GM12878 (cell line): ENCODE measurements around the gene KDM6A.

Experiments used
- CBFB ChIP-seq: IDR thresholded peaks from 2 replicates; pipeline ENCODE4 v1.6.1; 2016; ENCODE audit warnings: antibody characterized with exemption, low read depth
- CTCF ChIP-seq, 3 experiments: IDR thresholded peaks in 2 of 3; conservative IDR thresholded peaks in 1 of 3; 2 replicates each; pipeline ENCODE4 v1.5.1; 2011; ENCODE audit warnings: low read depth in 3 of 3, low read length in 3 of 3, mild to moderate bottlenecking in 3 of 3, control low read depth in 2 of 3, moderate library complexity in 2 of 3, inconsistent platforms in 1 of 3, mixed read lengths in 1 of 3; ENCODE audit not compliant: control insufficient read depth in 2 of 3, insufficient read depth in 1 of 3; ENCODE audit errors: extremely low read depth in 1 of 3
- EZH2 ChIP-seq: IDR thresholded peaks from 2 replicates; pipeline ENCODE4 v1.6.1; 2012; ENCODE audit warnings: low read depth, mild to moderate bottlenecking, control low read depth, inconsistent platforms, low read length, borderline replicate concordance; ENCODE audit not compliant: control insufficient read depth
- JUNB ChIP-seq: IDR thresholded peaks from 2 replicates; pipeline ENCODE4 v1.6.1; 2016; ENCODE audit warnings: antibody characterized with exemption, mild to moderate bottlenecking
- POLR2A ChIP-seq: IDR thresholded peaks from 2 replicates; pipeline ENCODE4 v1.6.1; 2011; ENCODE audit warnings: low read depth, mild to moderate bottlenecking, low read length
- RAD21 ChIP-seq: IDR thresholded peaks from 2 replicates; pipeline ENCODE4 v1.6.1; 2011; ENCODE audit warnings: mild to moderate bottlenecking, low read depth, low read length, moderate library complexity; ENCODE audit not compliant: insufficient read depth
- SRF ChIP-seq, 2 experiments: IDR thresholded peaks; 2 replicates each; pipeline ENCODE4 v1.6.1; 2011; ENCODE audit warnings: low read depth in 2 of 2, low read length in 2 of 2, mild to moderate bottlenecking in 1 of 2, moderate library complexity in 1 of 2
- SUZ12 ChIP-seq: fragments of 200-600 bp; sonication (generic); IDR thresholded peaks from one replicate; pipeline ENCODE4 v1.6.1; 2018; ENCODE audit warnings: antibody characterized with exemption, mild to moderate bottlenecking; ENCODE audit not compliant: unreplicated experiment
- TCF12 ChIP-seq: IDR thresholded peaks from 2 replicates; pipeline ENCODE4 v1.6.1; 2011; ENCODE audit warnings: low read depth, mild to moderate bottlenecking, low read length
- ZBTB4 ChIP-seq: fragments of 450-650 bp; formaldehyde crosslinking; IDR thresholded peaks from 2 replicates; pipeline ENCODE4 v1.4.0; 2022; ENCODE audit warnings: mild to moderate bottlenecking, moderate library complexity
- ZBTB40 ChIP-seq: fragments of 450-650 bp; IDR thresholded peaks from 2 replicates; pipeline ENCODE4 v1.6.1; 2016; ENCODE audit warnings: mild to moderate bottlenecking, moderate library complexity, borderline replicate concordance

GRCh38 chrX:45150821-45151220 is 277.8 kb downstream of the KDM6A start:
- TF ChIP-seq ZBTB4 (CRISPR knock-in tag) (no peak), CTCF (IDR thresholded peaks at IDR 0.05 in 2 of 3, conservative IDR thresholded peaks at IDR 0.05 in 1 of 3; ENCODE audit: control insufficient read depth in 2 of 3, extremely low read depth in 1 of 3, insufficient read depth in 1 of 3, low read depth in 3 of 3, low read length in 3 of 3) (no peak), POLR2A (no peak), SRF (IDR thresholded peaks at IDR 0.05; ENCODE audit: low read depth in 2 of 2, low read length in 2 of 2) (no peak), RAD21 (no peak), CBFB (no peak), TCF12 (no peak), JUNB (no peak), SUZ12 (no peak), EZH2 (no peak), ZBTB40 (no peak)
